GM18517 (cell line): Measurements from ENCODE around the gene FBXL16.

Experiments used
- ATAC-seq: cut with Tn5 transposase; IDR thresholded peaks from one replicate; pipeline ENCODE4 v1.9.1; 2021; ENCODE audit warnings: mild to moderate bottlenecking, moderate library complexity; ENCODE audit not compliant: unreplicated experiment

Gene FBXL16

DNA sequence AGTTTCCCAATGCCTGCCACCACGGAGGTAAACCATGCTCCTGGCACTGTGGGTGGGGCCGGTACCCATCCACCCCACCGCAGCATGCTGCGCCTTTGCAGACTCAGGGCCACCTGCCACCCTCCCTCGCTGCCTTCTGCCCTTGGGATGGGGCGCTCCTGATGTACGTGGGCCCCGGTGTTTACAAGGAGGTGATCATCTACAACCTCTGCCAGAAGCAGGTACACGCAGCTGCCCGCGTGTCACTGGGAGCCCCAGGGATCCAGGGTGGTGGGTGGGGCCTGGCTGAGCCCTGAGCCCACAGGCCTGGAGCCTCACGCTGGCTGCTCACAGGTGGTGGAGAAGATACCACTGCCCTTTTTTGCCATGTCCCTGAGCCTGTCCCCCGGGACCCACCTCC, 39.0 kb downstream of the FBXL16 start:
- no peak for ATAC-seq

DNA sequence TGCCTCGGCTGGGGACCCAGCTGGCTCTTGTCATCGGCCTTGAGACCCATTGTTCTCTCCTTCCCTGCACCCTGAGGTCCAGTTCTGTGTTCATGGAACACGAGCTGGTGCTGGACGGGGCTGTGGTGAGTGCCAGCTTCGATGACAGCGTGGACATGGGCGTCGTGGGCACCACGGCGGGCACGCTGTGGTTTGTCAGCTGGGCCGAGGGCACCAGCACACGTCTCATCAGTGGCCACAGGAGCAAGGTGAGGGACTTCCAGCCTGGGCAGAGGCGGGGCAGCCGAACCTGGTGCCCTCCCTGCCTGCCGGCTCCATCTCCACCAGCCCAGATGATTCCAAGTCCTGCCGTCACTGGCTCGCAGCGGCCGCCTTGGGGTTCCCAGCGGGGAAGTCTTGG, 43.0 kb downstream of the FBXL16 start:
- ATAC-seq, result no peak

GRCh38 chr16:662095-662494, 43.5 kb downstream of the FBXL16 start:
- ATAC-seq, result no peak

- ATAC-seq, result no peak
Observed at GRCh38 chr16:661184-661821, 44.3 kb downstream of the FBXL16 start.

DNA sequence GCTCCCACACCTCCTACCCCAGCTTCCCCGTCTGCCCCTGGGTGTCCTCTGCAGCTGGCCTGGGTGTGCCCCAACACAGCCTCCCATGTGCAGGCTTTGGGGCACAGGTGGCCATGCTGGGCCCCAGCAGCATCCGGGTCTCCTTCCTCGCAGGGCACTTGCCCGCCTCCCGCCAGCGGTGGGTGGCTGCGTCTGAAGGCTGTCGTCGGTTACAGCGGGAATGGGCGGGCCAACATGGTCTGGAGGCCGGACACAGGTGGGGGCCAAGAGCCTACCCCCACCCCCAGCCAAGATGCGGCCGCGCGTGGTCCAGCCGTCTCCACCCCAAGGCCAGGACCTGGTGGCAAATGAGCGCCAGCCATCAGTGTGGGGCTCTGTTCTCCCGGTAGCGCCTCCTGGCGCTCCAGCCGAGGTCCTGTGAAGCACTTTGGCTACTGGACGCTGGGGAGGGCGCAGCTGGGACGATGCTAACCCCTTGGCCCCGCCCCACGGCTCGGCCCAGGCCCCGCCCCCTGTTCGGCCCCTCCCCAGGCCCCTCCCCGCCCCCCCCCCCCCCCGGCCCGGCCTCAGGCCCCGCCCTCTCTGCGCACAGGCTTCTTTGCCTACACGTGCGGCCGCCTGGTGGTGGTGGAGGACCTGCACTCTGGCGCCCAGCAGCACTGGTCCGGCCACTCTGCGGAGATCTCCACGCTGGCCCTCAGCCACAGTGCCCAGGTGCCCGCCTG, 45.0 kb downstream of the FBXL16 start:
- ATAC-seq, result no peak

DNA sequence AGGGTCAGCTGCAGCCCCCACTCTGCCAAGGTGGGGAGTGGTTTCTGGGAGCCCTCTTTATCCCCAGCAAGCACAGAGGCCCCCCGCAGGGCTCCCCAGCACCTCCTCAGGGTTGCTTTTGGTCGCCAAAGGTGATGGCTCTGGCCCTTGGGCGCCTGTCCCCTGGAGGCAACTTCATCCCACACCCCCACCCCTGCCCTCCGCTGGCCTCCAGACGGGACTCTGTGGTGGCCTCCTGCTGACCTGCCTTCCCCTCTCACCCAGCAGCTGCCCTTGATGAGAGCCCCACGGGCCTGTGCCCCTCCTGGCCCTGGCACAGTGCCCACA, 45.5 kb downstream of the FBXL16 start:
- ATAC-seq, result no peak

GRCh38 chr16:659618-660017, 46.0 kb downstream of the FBXL16 start:
- no peak for ATAC-seq

DNA sequence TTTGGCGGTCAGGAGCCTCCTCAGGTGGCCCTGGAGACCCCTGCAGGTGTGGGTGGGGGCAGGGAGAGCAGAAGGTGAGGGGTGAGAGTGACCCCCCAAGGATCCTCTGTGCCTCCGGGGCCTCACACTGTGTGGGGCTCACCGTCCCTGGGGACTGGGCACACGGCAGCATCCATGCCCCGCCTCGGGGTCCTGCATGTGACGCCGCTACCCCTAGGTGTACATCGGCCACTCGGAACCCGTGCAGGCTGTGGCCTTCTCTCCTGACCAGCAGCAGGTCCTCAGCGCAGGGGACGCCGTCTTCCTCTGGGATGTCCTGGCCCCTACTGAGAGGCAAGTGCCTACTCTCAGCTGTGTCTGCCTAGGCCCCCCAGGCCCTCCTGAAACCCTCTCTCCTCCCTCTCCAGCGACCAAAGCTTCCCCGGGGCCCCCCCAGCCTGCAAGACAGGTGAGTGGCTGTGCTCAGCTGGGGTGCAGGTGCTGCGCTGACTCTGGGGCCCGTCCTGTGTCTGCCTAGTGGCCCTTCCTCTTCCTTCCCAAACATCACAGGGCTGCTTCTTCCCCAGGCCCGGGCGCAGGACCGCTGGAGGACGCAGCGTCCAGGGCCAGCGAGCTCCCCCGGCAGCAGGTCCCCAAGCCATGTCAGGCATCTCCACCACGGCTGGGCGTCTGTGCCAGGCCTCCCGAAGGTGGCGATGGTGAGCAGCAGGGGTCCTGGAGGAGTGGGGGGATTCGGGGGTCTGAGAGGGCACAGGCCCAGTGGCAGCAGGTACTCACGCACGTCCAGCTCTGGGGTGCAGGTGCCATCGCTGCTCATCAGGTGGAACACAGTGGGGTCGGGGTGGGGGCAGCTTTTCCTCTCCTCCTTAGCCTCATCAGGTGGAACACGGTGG, 46.7 kb downstream of the FBXL16 start:
- ATAC-seq, result no peak

DNA sequence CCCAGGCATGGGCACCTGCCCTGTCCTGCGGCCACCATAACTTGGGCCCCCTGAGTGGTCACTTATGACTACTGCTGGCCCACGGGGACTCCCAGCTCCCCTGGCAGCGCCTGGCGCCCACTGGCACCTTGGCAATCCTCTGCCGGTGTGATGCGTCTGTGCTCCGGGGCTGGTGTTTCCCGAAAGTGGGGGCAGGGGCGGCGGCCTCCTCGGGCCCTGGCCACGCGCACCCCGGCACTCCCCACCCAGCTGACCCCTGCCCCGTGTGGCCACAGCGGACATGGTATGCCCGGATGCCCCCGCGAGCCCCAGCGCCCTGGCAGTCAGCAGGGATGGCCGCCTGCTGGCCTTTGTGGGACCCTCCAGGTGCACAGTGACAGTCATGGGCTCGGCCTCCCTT, 48.1 kb downstream of the FBXL16 start:
- ATAC-seq, result no peak

DNA sequence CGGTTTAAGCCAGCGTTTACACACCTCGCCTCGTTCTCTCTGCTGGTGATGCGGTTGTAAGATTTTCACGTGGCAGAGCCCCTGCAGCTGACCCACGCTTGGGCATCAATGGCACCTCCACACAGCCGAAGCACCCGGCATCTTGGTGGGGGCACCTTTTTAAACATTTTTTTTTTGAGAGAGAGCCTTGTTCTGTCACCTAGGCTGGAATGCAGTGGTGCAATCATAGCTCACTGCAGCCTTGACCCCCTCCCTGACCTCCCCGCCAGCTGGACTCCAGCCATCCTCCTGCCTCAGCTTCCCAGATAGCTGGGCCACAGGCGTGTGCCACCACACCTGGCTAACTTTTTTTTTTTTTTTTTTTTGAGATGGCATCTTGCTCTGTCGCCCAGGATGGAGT, 51.6 kb downstream of the FBXL16 start:
- no peak for ATAC-seq

DNA sequence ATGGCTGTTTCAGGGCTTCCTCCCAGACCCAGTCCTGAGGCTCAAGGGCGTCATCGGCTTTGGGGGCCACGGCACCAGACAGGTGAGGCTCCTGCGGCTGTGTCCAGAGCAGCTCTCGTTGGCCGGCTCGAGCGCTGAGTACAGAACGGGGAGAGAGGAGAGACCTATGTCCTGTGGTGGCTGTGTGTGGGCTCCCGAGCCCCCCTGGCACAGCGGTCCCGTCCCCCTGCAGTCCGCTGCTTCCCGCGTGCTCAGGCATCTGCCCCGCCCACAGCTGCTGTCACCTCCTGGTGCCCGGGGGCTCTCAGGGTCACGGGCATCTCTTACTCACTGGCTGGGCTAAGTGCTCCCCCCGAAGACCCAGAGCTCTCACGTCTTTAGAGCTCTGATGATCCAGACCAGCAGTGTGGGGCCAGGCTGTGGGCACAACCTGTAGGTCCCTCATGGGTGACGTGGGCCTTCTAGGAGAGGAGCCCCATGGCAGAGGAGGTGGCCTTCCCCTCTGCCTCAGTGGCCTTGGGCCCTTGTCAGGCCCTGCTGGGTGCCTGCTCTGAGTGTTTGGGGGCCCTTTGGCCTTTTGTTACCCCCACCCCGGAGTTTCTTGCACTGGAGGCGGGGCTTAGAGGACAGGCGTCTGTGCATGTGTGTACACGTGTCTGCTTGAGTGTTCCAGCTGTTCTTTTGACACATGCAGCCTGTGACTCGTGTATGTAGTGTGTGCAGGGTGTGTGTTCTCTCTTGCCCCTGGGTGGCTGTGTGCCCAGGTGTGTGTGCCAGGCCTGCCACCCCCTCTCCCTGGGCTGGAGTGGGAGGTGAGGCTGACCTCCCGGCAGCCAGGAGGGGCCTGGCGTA, 52.9 kb downstream of the FBXL16 start:
- no peak for ATAC-seq

GRCh38 chr16:651844-652243, 53.8 kb downstream of the FBXL16 start:
- ATAC-seq, result no peak

GRCh38 chr16:649631-650030, 56.0 kb downstream of the FBXL16 start:
- ATAC-seq, result peak; percentile 5

DNA sequence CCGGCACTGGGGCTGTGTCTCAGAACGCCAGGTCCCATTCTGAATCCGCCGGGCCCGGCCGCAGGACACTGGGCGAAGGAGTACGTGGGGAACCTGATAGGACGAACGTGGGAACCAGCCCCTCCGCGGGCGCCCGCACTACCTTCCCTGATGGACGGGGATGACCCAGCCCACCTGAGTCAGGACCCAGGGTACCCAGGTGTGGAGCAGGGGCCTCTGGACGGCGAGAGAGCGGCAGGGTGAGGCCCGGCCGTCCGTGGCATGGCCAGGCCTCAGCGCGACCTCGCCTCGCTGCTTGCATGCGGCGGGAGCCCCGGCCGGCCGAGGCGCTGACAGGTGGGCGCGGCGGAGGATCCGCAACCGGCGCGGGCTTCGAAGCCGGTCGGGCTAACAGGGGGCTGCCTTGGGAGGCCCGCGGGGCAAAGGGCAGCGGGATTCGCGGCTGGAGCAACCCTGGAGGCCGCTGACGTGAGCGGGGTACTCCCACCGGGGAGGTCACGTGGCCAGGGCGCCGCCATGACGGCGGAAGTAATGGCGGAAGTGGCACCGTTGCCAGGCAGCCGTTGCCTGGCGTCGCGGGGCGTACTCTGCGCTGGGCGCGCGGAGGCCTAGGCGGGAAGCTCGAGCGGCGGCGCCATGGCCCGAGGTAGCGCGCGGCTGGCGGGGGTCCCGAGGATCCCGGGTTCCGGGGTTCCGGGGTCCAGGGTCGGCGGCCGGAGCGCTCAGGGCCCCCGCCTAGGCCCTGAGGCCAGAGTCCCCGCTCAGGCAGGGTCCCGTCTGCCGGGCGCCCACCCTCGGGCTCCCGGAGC, 56.6 kb downstream of the FBXL16 start, which contains the start of gene WDR90:
TSS of gene WDR90 (plus strand) at position 585 of the 809 bp plus-strand sequence. CDS start at position 637, 52 bp downstream.
- peak; percentile 77 for ATAC-seq

DNA sequence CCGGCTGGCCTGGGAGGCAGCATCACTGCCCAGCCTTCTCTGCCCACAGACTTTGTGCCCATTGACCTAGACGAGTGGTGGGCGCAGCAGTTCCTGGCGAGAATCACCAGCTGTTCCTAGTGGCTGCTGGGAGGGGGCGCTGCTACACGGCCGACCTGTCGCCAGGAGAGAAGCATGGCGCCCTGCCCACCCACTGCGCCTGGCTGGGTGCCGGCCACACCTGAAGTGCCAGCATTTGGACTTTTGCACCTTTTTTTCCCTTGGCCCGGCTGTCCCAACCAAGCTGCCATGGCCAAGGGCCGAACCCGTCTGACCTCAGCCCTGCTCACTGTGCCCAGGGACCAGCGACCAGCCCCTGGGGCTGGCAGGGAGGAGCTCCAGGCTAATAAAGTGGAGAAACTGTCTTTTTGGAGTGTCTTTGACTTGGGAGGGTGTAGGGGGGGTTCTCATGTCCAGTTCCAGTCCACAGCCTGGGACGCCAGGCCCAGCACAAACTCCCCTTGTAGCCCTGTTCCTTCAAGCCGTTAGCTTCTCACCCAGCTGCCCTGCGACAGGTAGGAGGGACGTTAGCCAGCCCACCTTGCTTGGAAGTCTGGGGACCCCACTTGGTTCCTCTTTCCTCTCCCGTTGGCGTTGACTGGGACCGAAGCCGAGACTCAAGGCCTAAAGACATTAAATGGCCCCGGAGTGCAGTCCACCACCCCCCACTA, 57.4 kb downstream of the FBXL16 start:
- no peak for ATAC-seq

- ATAC-seq, result no peak
Observed at GRCh38 chr16:647173-647902, 58.3 kb downstream of the FBXL16 start.

GRCh38 chr16:646679-647172, 58.9 kb downstream of the FBXL16 start:
- ATAC-seq, result no peak

- no peak for ATAC-seq
Observed at GRCh38 chr16:645852-646678, 59.5 kb downstream of the FBXL16 start.
